GM23338 (cell line): Measurements from ENCODE around the gene RPS15. TPM values are rescaled to one million over a fixed set of nuclear protein-coding genes. Genes with fewer than 3 reads are reported as not detected.

Experiments
- ATAC-seq: fragments of 200-7000 bp; cut with Tn5 transposase; 3 replicates; pipeline ENCODE4 v1.9.1; 2020
- DNase-seq: peaks from one replicate; pipeline ENCODE4 v3.0.0-alpha.2; 2015; ENCODE audit warnings: low spot score
- H2AFZ ChIP-seq: fragments of 200-600 bp; sonication (generic); 2 replicates; pipeline ENCODE4 v1.8.0; 2016; ENCODE audit warnings: antibody characterized with exemption, mild to moderate bottlenecking, moderate library complexity
- H3F3A ChIP-seq: fragments of 200-600 bp; sonication (generic); replicated peaks from 2 replicates; pipeline ENCODE4 v1.8.0; 2017; ENCODE audit warnings: antibody characterized with exemption, mixed run types, low read depth
- H3K27ac ChIP-seq: fragments of 200-600 bp; sonication (generic); 2 replicates; pipeline ENCODE4 v1.6.1; 2016; ENCODE audit warnings: low read depth
- H3K27me3 ChIP-seq: fragments of 200-600 bp; sonication (generic); 2 replicates; pipeline ENCODE4 v1.8.0; 2016; ENCODE audit warnings: mild to moderate bottlenecking, mixed run types, moderate library complexity; ENCODE audit not compliant: insufficient read depth
- H3K36me3 ChIP-seq: fragments of 200-600 bp; sonication (generic); 2 replicates; pipeline ENCODE4 v1.8.0; 2016; ENCODE audit warnings: mild to moderate bottlenecking; ENCODE audit not compliant: insufficient read depth
- H3K4me1 ChIP-seq: fragments of 200-600 bp; sonication (generic); 2 replicates; pipeline ENCODE4 v1.8.0; 2016; ENCODE audit warnings: mild to moderate bottlenecking, moderate library complexity; ENCODE audit not compliant: insufficient read depth
- H3K4me2 ChIP-seq: fragments of 200-600 bp; sonication (generic); 2 replicates; pipeline ENCODE4 v1.7.1; 2017; ENCODE audit warnings: mixed run types
- H3K4me3 ChIP-seq: fragments of 200-600 bp; sonication (generic); 2 replicates; pipeline ENCODE4 v1.6.1; 2016; ENCODE audit warnings: mixed run types
- H3K79me2 ChIP-seq: fragments of 200-600 bp; sonication (generic); replicated peaks from 2 replicates; pipeline ENCODE4 v1.8.0; 2017; ENCODE audit warnings: mild to moderate bottlenecking; ENCODE audit not compliant: insufficient read depth
- H3K9me2 ChIP-seq: fragments of 200-600 bp; sonication (generic); 2 replicates; pipeline ENCODE4 v1.8.0; 2017; ENCODE audit not compliant: insufficient read depth
- H4K20me1 ChIP-seq: fragments of 200-600 bp; sonication (generic); replicated peaks from 2 replicates; pipeline ENCODE4 v1.8.0; 2017; ENCODE audit warnings: mild to moderate bottlenecking; ENCODE audit not compliant: insufficient read depth
- H3K27ac Mint-ChIP-seq: 2 replicates; pipeline ENCODE4 v1.8.0; 2020; ENCODE audit warnings: inconsistent platforms, mild to moderate bottlenecking, moderate library complexity, mixed read lengths
- H3K27me3 Mint-ChIP-seq: 3 replicates; pipeline ENCODE4 v1.8.0; 2022; ENCODE audit warnings: low read depth, mild to moderate bottlenecking, moderate library complexity, mixed read lengths, inconsistent platforms; ENCODE audit not compliant: insufficient read depth, poor library complexity
- H3K36me3 Mint-ChIP-seq: 3 replicates; pipeline ENCODE4 v1.8.0; 2021; ENCODE audit warnings: low read depth, mild to moderate bottlenecking, inconsistent platforms, moderate library complexity, mixed read lengths
- H3K4me1 Mint-ChIP-seq: 3 replicates; pipeline ENCODE4 v1.8.0; 2020; ENCODE audit warnings: mild to moderate bottlenecking, inconsistent platforms, mixed read lengths
- H3K4me3 Mint-ChIP-seq: 3 replicates; pipeline ENCODE4 v1.8.0; 2021; ENCODE audit warnings: moderate library complexity, mild to moderate bottlenecking, inconsistent platforms, mixed read lengths
- H3K9me3 Mint-ChIP-seq: 3 replicates; pipeline ENCODE4 v1.8.0; 2020; ENCODE audit warnings: moderate library complexity, mild to moderate bottlenecking, inconsistent platforms, mixed read lengths
- CTCF ChIP-seq, 2 experiments: fragments of 200-600 bp in 1 of 2; sonication (generic) in 1 of 2; conservative IDR thresholded peaks; 2 replicates each; pipeline versions ENCODE4 v1.5.1 to v1.6.1; 2016 to 2017; ENCODE audit warnings: antibody characterized with exemption in 2 of 2, low read depth in 2 of 2, mild to moderate bottlenecking in 2 of 2, moderate library complexity in 1 of 2
- EZH2 ChIP-seq: fragments of 200-600 bp; sonication (generic); IDR thresholded peaks from one replicate; pipeline ENCODE4 v1.8.0; 2017; ENCODE audit warnings: antibody characterized with exemption, mild to moderate bottlenecking, low read depth; ENCODE audit not compliant: unreplicated experiment
- EZH2phosphoT487 ChIP-seq: fragments of 200-600 bp; sonication (generic); IDR thresholded peaks from one replicate; pipeline ENCODE4 v1.8.1; 2018; ENCODE audit warnings: antibody characterized with exemption; ENCODE audit not compliant: unreplicated experiment
- STAT1 ChIP-seq: IDR thresholded peaks from one replicate; pipeline ENCODE4 v1.6.1; 2016; ENCODE audit warnings: antibody characterized with exemption; ENCODE audit not compliant: unreplicated experiment
- ZNF462 ChIP-seq: fragments of 250-450 bp; sonication (Bioruptor Pico); IDR thresholded peaks from 2 replicates; pipeline ENCODE4 v1.5.0; 2020; ENCODE audit warnings: mild to moderate bottlenecking, moderate library complexity
- polyA plus RNA-seq: library from polyadenylated mRNA; unstranded; fragments of >200 nt; fragmentation: Nextera tagmentation; extraction: Ambion mirVana; gene quantifications from 2 replicates; pipeline ENCODE4 v1.2.1, GENCODE V29; 2016
- total RNA-seq: library from RNA; depleted of rRNA; stranded (reverse); fragments of >200 nt; shearing (Covaris generic); gene quantifications from 2 replicates; pipeline ENCODE4 v1.2.3, GENCODE V29; 2014

Gene RPS15
- total and polyA plus RNA-seq, 2 experiments from 2014 or later = 2,953 to 3,861 TPM

- TF ChIP-seq EZH2phosphoT487 (no peak), CTCF (conservative IDR thresholded peaks at IDR 0.05; ENCODE audit: low read depth in 2 of 2) (no peak)
Observed at GRCh38 chr19:1467215-1467489, 29.0 kb downstream of the RPS15 start (continued).

GRCh38 chr19:1467490-1468273 is 29.5 kb downstream of the RPS15 start:
- Histone ChIP-seq H3F3A (peaks cover 17% of the 10 kb centered on the region), H3K4me2 (peak overlapping the region; percentile 75), H3K4me1 (peaks cover 6% of the 10 kb centered on the region; the same call in 1 of the 2 replicates), H3K27me3 (peaks cover 89% of the 10 kb centered on the region), H4K20me1 (peaks cover 11% of the 10 kb centered on the region; the same call in 1 of the 2 replicates), H2AFZ (no peak overlapping the region), H3K27ac (no peak overlapping the region), H3K36me3 (no peaks in the 10 kb centered on the region), H3K4me3 (peak overlapping the region; percentile 51), H3K79me2 (no peaks in the 10 kb centered on the region), H3K9me2 (no peaks in the 10 kb centered on the region)
- H3K4me3 Mint-ChIP-seq = no peak overlapping the region
- peak; percentile 72 for TF ChIP-seq EZH2
- TF ChIP-seq STAT1 = no peak
- TF ChIP-seq CTCF (conservative IDR thresholded peaks at IDR 0.05; ENCODE audit: low read depth in 2 of 2) = peak in 1 of 2 experiments; percentile 30; a peak in 2 of 4 replicates
- peaks cover 3% of the 10 kb centered on the region; the same call in 1 of the 3 replicates for H3K4me1 Mint-ChIP-seq
- ATAC-seq (peak; percentile 3), DNase-seq (no peak)
- H3K27ac Mint-ChIP-seq = no peak overlapping the region
- H3K9me3 Mint-ChIP-seq = no peaks in the 10 kb centered on the region
- H3K36me3 Mint-ChIP-seq = no peaks in the 10 kb centered on the region
- H3K27me3 Mint-ChIP-seq = peaks cover 71% of the 10 kb centered on the region

- Histone ChIP-seq H3K27me3 (peaks cover 96% of the 10 kb centered on the region), H2AFZ (no peak overlapping the region), H3K27ac (no peak overlapping the region), H3K4me2 (peak overlapping the region; percentile 75), H3F3A (peaks cover 17% of the 10 kb centered on the region), H3K4me1 (peaks cover 6% of the 10 kb centered on the region; the same call in 1 of the 2 replicates), H3K79me2 (no peaks in the 10 kb centered on the region), H4K20me1 (peaks cover 11% of the 10 kb centered on the region; the same call in 1 of the 2 replicates), H3K4me3 (peak overlapping the region; percentile 51; the same call in 1 of the 2 replicates), H3K9me2 (no peaks in the 10 kb centered on the region), H3K36me3 (no peaks in the 10 kb centered on the region)
- H3K27ac Mint-ChIP-seq = no peak overlapping the region
- DNase-seq (no peak), ATAC-seq (no peak)
- H3K9me3 Mint-ChIP-seq = 0 out of 3 replicates have a peak, but pooled peaks cover 3% of the 10 kb centered on the region
- peaks cover 6% of the 10 kb centered on the region; the same call in 2 of the 3 replicates for H3K4me1 Mint-ChIP-seq
- peaks cover 72% of the 10 kb centered on the region for H3K27me3 Mint-ChIP-seq
- peak overlapping the region; percentile 38; the same call in 1 of the 3 replicates for H3K4me3 Mint-ChIP-seq
- no peaks in the 10 kb centered on the region; the same call in 2 of the 3 replicates for H3K36me3 Mint-ChIP-seq
- TF ChIP-seq ZNF462 (CRISPR knock-in tag) = no peak
- TF ChIP-seq EZH2 = no peak
Observed at GRCh38 chr19:1468274-1468820, 30.2 kb downstream of the RPS15 start.
